Measurements from ENCODE around the gene OSBPL3.

OSBPL3 gene

GRCh38 chr7:24965831-24966708, 13.9 kb downstream of the OSBPL3 start:
- no peak overlapping the region for H3K4me3 ChIP-seq (ENCODE audit: low read depth, low read length)
- peak; percentile 26 for DNase-seq (ENCODE audit: low read depth)

GRCh38 chr7:24964191-24964590, 15.8 kb downstream of the OSBPL3 start:
- DNase-seq (ENCODE audit: low read depth) = no peak
- no peak overlapping the region for H3K4me3 ChIP-seq (ENCODE audit: low read depth, low read length)
- no peak for TF ChIP-seq CTCF (conservative IDR thresholded peaks at IDR 0.05; ENCODE audit: low read depth, low read length)

More at GRCh38 chr7:24965831-24966708, 13.9 kb downstream of the OSBPL3 start:
- no peak for TF ChIP-seq CTCF (conservative IDR thresholded peaks at IDR 0.05; ENCODE audit: low read depth, low read length)

GRCh38 chr7:24963218-24963617, 16.8 kb downstream of the OSBPL3 start:
- no peak for TF ChIP-seq CTCF (conservative IDR thresholded peaks at IDR 0.05; ENCODE audit: low read depth, low read length)

GRCh38 chr7:24962418-24962962, 17.5 kb downstream of the OSBPL3 start:
- no peak for DNase-seq (ENCODE audit: low read depth)
- TF ChIP-seq CTCF (conservative IDR thresholded peaks at IDR 0.05; ENCODE audit: low read depth, low read length) = no peak
- H3K4me3 ChIP-seq (ENCODE audit: low read depth, low read length) = no peak overlapping the region

More at GRCh38 chr7:24963218-24963617, 16.8 kb downstream of the OSBPL3 start:
- DNase-seq (ENCODE audit: low read depth) = peak; percentile 57
- H3K4me3 ChIP-seq (ENCODE audit: low read depth, low read length) = no peak overlapping the region

GRCh38 chr7:24959735-24960485, 20.1 kb downstream of the OSBPL3 start:
- H3K4me3 ChIP-seq (ENCODE audit: low read depth, low read length) = no peak overlapping the region
- no peak for TF ChIP-seq CTCF (conservative IDR thresholded peaks at IDR 0.05; ENCODE audit: low read depth, low read length)
- no peak for DNase-seq (ENCODE audit: low read depth)

- TF ChIP-seq CTCF (conservative IDR thresholded peaks at IDR 0.05; ENCODE audit: low read depth, low read length) = no peak
- no peak overlapping the region for H3K4me3 ChIP-seq (ENCODE audit: low read depth, low read length)
- no peak for DNase-seq (ENCODE audit: low read depth)
Measured at GRCh38 chr7:24958399-24958798, 21.6 kb downstream of the OSBPL3 start.

Measured in choroid plexus epithelial cell (primary cell).